Ishikawa (cell line): ENCODE measurements around the gene GSAP.

ENCODE experiments used
- EP300 ChIP-seq: IDR thresholded peaks from 2 replicates; pipeline ENCODE4 v1.6.1; 2012; ENCODE audit warnings: borderline replicate concordance
- TAF1 ChIP-seq: IDR thresholded peaks from 2 replicates; pipeline ENCODE4 v1.6.1; 2012; ENCODE audit warnings: low read depth, mild to moderate bottlenecking

DNA sequence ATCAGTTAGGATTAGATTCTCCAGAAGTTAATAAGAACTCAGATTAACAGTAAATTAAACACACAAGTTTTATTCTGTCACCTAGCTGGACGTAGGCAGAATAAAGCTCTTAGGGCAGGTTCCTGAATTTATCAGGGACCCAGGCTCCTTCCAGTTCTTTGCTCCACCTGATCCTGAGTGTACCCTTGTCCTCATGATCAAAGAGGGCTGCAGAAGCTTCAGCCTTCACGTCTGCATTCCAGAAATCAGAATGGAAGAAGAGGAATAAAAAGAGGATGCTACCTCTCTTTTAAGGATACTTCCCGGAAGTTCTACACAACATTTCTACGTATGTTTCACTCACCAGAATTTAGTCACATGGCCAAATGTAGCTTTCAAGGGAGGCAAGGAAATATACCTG lies 1.7 kb upstream of the GSAP start:
- TF ChIP-seq TAF1 (no peak), EP300 (no peak)
